ENCODE data around the gene SLC7A10. TPM values are rescaled to one million over a fixed set of nuclear protein-coding genes. Genes with fewer than 3 reads are reported as not detected.

SLC7A10 gene
- total and polyA plus RNA-seq, 3 donors from 2014 or later: 2.1 to 5.8 (median 3.0) TPM

DNA sequence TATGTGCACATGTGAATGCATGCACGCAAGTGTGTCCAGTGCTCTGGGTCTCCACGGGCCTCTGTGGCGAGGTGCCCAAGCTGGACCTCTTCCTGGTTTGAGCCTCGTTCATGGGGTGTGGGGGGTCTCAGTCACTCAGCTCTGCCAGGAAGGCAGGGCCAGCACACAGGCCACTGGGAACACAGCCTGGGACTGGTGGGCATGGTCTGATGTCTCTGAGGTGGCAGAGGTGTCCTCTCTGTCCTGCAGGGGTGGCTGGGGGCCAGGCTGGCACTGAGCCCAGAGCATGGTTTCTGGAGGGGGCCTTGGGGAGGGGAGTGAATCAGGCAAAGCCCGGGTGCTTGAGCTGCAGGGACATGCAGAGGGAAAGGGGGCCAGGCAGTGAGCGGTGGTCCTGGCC, 22.1 kb downstream of the SLC7A10 start:
- intact Hi-C loops (cut with DNase I; ENCODE audit: low total_unique reads): no loop called here
- no peak for TF ChIP-seq POLR2A (IDR thresholded peaks at IDR 0.05)
- TF ChIP-seq, protein P1, sequence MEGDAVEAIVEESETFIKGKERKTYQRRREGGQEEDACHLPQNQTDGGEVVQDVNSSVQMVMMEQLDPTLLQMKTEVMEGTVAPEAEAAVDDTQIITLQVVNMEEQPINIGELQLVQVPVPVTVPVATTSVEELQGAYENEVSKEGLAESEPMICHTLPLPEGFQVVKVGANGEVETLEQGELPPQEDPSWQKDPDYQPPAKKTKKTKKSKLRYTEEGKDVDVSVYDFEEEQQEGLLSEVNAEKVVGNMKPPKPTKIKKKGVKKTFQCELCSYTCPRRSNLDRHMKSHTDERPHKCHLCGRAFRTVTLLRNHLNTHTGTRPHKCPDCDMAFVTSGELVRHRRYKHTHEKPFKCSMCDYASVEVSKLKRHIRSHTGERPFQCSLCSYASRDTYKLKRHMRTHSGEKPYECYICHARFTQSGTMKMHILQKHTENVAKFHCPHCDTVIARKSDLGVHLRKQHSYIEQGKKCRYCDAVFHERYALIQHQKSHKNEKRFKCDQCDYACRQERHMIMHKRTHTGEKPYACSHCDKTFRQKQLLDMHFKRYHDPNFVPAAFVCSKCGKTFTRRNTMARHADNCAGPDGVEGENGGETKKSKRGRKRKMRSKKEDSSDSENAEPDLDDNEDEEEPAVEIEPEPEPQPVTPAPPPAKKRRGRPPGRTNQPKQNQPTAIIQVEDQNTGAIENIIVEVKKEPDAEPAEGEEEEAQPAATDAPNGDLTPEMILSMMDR (IDR thresholded peaks at IDR 0.05): no peak
- H3K4me3 ChIP-seq: no peak overlapping the region
- no peak overlapping the region for H3K27ac ChIP-seq
- WGBS, 2 donors: 68 to 79% methylated on average over 6 of the region's 6 CpGs
- no peaks in the 10 kb centered on the region for H3K4me1 ChIP-seq
- no peaks in the 10 kb centered on the region for H3K9me3 ChIP-seq
- no peaks in the 10 kb centered on the region for H3K36me3 ChIP-seq (ENCODE audit: low read depth, missing control alignments)
- DNase-seq: no peak
- no peaks in the 10 kb centered on the region for H3K27me3 ChIP-seq

DNA sequence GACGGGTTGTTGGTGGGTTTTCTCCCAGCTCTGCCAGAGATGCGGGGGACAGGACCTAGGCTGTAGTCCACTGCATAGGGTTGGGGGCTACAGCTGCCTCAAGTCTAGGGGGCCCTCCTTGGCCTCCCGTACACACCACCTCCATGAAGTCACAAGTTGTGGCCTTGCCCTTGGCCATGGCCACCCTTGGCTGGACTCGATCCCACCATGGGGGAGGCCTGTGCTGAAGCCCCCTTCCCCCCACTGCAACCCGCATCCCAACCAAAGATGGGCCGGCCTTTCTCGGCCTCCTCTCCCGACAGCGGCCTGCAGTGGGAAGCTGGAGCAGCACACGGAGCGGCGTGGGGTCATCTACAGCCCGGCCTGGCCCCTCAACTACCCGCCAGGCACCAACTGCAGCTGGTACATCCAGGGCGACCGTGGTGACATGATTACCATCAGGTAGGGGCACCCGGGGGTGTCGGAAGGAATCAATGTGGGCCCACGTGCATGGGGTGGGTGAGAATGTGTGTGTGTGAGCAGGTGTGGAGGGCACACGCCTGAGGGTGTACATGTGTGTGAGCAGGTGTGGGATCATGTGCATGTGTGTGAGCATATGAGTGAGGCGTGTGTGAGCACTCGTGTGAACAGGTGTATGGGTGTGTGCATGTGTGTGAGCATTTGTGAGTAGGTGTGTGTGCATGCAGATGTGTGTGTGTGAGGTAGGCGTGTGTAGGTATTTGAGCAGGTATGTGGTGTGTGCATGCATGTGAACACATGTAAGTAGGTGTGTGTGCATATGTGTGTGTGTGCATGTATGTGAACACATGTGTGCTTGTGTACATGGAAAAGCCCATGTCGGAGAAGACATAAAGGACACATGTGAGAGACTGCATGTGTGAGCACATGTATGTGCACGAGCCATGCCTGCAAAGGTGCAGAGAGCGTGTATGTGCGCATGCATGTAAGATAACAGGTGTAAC, 22.8 kb downstream of the SLC7A10 start:
- no peaks in the 10 kb centered on the region for H3K36me3 ChIP-seq (ENCODE audit: low read depth, missing control alignments)
- 87 to 90% methylated on average over 20 to 27 of the region's 27 CpGs for WGBS, 2 donors

DNA sequence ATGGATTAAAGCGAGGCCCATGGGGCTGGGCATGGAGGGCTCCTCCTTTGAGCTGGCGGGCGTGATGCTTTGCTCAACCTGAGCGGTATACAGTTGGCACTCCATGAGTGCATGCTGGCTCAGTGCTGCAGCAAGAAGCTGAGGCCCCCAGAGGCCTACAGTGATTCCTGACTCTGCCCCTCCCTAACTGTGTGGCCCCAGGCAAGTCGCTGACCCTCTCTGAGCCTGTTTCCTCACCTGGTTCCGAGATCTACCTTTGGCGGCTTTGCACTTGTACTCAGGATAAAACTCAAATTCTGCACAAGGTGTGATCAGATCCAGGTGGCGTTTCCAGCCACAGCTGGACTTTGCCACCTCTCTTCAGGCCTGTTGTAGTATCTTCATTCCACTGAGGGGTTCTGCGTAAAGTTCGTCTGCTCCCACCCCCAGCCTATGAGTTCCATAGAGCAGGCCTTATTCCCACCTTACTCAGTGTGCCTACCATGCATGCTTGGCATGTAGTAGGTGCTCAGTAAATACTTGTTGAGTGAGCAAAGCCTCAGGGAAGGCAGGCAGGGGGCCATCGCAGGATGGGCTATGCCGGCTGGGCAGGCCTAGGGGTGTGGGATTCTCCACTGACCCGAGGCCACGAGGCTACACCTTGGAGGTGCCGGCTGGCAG, 23.6 kb downstream of the SLC7A10 start:
- no peak overlapping the region for H3K4me3 ChIP-seq
- DNase-seq: no peak
- TF ChIP-seq, protein P1 (IDR thresholded peaks at IDR 0.05): no peak
- TF ChIP-seq POLR2A (IDR thresholded peaks at IDR 0.05): no peak
- H3K9me3 ChIP-seq: no peaks in the 10 kb centered on the region
- H3K4me1 ChIP-seq: no peaks in the 10 kb centered on the region
- intact Hi-C loops (cut with DNase I; ENCODE audit: low total_unique reads): no loop called here
- no peak overlapping the region for H3K27ac ChIP-seq
- 92 to 97% methylated on average over 10 to 15 of the region's 15 CpGs for WGBS, 2 donors
- no peaks in the 10 kb centered on the region for H3K36me3 ChIP-seq (ENCODE audit: low read depth, missing control alignments)
- H3K27me3 ChIP-seq: no peaks in the 10 kb centered on the region

More for the DNA sequence above, 22.8 kb downstream of the SLC7A10 start:
- TF ChIP-seq POLR2A (IDR thresholded peaks at IDR 0.05): no peak
- TF ChIP-seq, protein P1 (IDR thresholded peaks at IDR 0.05): no peak
- H3K27ac ChIP-seq: no peak overlapping the region
- no peak overlapping the region for H3K4me3 ChIP-seq
- no peaks in the 10 kb centered on the region for H3K9me3 ChIP-seq
- no peaks in the 10 kb centered on the region for H3K4me1 ChIP-seq
- no peaks in the 10 kb centered on the region for H3K27me3 ChIP-seq
- no peak for DNase-seq
- intact Hi-C loops (cut with DNase I; ENCODE audit: low total_unique reads): no loop called here

DNA sequence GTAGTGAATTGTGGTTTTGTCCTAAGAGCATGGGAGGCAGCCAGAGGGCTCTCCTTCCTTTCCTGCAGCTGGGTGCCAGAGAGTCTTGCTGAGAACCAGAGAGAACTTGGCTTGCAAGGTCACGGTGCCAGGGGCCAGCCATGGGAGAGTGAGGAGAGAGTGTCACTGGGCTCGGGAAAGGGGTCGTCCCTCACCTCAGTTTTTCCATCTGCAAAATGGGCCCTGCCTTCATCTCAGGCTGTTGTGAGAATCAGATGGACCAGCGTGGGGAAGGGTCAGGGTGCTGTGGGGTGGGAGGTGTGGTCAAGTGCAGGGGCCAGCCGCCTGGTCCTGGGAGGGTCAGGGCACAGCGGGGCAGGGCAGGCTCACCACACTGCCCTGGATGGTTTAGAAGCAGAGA, 24.2 kb downstream of the SLC7A10 start:
- no peaks in the 10 kb centered on the region for H3K36me3 ChIP-seq (ENCODE audit: low read depth, missing control alignments)
- H3K4me1 ChIP-seq: no peaks in the 10 kb centered on the region
- TF ChIP-seq, protein P1 (IDR thresholded peaks at IDR 0.05): no peak
- no peak for TF ChIP-seq POLR2A (IDR thresholded peaks at IDR 0.05)
- H3K4me3 ChIP-seq: no peak overlapping the region
- H3K27ac ChIP-seq: no peak overlapping the region
- 89 to 97% methylated on average over 5 to 6 of the region's 6 CpGs for WGBS, 2 donors
- intact Hi-C loops (cut with DNase I; ENCODE audit: low total_unique reads): no loop called here
- DNase-seq: no peak
- H3K27me3 ChIP-seq: no peaks in the 10 kb centered on the region
- no peaks in the 10 kb centered on the region for H3K9me3 ChIP-seq

All from testis (tissue), 3 donors.